Epidermal melanocyte (primary cell): ENCODE data around the gene ARHGEF26.

Experiments
- DNase-seq: peaks from one replicate; pipeline ENCODE4 v3.0.0; 2011; ENCODE audit warnings: low spot score; ENCODE audit not compliant: insufficient read length

Gene ARHGEF26

GRCh38 chr3:154252759-154253638 is 131.8 kb downstream of the ARHGEF26 start:
- DNase-seq, result peak; percentile 83

- no peak for DNase-seq
Observed at GRCh38 chr3:154254527-154254926, 133.3 kb downstream of the ARHGEF26 start.

DNA sequence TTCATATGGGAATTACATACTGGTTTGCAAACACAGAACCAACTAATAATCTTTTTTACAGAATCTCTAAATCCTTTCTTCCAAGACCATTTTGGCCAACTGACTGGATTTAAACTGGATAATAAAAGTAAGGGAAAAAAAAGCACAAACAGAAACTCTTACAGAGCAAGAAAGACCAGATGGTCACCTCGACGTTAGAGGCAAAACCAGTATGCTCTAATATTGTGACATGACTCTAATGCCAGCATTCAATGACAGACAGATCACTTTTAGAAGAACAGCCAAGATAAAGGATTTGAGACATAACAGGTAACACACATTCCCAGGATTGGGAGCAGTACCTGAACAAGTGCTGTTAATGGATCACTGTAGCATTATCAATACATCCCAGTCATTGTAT is 152.2 kb downstream of the ARHGEF26 start:
- DNase-seq, result no peak

DNA sequence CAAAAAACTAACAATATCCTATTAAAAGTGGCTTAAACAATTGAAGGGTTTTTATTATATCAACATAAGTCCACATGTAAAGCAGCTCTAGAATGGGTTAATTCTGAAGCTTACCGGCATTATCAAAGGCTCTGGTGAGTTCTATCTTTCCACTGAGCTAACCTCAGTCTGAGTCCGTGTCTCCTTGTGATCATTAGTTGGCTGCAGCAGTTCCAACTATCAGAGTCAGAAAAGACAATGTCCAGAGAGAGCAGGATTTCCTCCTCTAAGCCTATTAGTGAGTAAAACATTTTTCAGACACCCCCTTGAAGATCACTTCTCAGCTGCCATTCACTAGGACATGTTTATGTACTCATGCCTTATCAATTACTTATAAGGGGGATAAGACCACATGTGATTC is 153.2 kb downstream of the ARHGEF26 start:
- no peak for DNase-seq

- DNase-seq, result no peak
Observed at GRCh38 chr3:154275292-154275691, 154.1 kb downstream of the ARHGEF26 start.

- DNase-seq, result no peak
Observed at GRCh38 chr3:154275965-154276364, 154.8 kb downstream of the ARHGEF26 start.

DNA sequence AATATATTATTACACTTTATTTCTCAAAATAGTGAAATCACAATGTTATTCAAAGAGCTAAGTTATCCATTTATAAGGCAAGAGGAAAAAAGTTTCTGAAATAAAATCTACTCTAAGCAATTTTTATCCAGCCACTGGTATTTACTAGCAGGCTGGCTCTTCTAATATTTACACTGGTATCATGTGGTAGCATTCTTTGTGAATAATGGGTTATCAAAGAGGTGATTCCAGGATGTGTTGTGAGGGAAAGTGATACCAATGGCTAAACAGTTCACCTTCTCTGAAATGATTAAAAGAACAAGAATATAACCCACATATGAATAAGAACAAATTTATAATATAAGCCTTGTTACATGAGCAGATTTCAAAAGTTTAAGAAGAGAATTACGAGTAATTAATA is 159.0 kb downstream of the ARHGEF26 start:
- no peak for DNase-seq

DNA sequence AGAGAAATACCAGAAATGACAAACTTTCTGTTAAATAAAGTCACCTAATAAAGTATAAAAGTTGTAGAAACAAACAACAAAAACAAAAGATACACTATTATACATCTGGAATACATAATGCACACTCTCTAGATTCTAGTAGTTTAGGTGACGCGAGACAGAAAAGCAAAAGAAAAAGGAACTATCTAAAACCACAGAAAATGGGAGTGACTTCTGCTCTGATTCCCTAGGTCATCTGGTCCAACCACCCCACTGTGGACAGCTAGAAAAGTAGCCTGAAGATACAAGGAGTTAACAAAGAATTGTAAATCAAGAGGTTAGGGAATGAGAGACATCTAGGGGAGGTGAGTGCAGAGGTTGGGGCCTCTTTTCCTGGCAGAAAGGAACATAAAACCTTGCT is 164.0 kb downstream of the ARHGEF26 start:
- DNase-seq, result no peak

DNA sequence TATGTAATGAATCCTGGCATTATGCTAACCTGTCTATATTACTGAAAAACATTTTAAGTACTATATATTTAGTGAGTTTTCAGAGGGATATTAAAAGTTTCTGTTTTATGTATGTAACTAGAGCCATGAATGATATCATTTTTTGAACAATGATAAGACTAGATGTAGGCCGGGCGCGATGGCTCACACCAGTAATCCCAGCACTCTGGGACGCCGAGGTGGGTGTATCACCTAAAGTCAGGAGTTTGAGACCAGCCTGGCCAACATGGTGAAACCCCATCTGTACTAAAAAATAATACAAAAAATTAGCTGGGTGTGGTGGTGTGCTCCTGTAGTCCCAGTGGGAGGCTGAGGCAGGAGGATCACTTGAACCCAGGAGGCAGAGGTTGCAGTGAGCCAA is 169.0 kb downstream of the ARHGEF26 start:
- DNase-seq, result no peak

GRCh38 chr3:154294016-154294415 is 172.8 kb downstream of the ARHGEF26 start:
- no peak for DNase-seq

GRCh38 chr3:154301561-154301960 is 180.4 kb downstream of the ARHGEF26 start:
- DNase-seq, result no peak

DNA sequence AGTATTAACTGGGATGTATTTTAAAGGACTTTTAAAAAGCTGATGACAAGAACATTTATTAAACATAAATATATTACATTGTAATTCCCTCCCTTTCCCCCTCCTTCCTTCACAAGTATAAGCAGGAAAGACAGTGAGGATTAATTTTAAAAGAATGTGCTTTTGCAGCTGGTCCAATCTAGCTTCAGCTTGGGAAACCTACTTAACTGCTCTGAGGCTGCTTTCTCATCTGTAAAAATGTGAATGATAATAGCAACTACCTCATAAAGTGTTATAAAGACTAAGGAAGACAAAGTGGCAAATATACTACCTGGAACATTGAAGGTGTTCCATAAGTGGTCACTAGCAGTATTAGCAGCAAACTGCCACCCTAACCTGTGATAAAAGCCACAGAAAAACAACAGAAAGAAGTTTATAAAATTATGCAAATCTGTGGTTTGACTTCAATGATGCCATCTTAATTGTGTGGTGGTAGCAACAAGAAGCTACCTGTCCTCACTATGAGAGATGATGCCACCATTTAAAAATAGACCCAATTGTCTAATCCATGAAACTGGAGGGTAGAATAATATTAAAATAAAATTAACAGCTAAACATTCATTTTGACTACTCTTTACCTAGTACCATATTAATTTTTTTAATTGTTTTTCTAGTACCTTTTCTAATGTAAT is 183.1 kb downstream of the ARHGEF26 start:
- no peak for DNase-seq

DNA sequence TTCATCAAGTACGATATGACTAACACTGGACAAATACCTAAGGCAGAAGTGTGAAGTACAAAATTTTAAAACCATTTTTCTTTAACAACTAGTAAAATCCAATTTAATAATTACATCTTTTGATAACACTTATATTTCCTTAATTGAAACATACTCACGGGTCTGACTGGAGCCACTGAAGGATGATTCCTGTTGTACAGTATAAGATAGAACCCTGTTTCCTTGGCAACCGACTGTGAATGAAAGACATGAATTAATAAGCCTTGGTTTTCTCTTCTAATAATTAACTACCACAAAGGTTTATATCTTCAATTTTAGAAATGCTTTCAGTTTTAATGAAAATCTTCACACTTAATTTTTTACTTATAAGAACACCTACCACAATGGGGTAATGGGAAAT is 183.7 kb downstream of the ARHGEF26 start:
- no peak for DNase-seq

DNA sequence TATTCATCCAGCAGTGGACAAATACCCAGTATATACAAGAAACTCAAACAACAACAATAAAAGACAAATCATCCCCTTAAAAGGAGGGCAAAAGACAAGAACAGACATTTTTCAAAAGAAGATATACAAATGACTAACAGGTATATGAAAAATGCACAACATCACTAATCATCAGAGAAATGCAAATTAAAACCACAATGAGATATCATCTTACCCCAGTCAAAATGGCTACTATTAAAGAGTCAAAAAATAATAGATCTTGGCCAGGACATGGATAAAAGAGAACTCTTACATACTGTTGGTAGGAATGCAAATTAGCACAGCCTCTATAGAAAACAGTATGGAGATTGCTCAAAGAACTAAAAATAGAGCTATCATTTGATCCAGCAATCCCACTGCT is 186.2 kb downstream of the ARHGEF26 start:
- no peak for DNase-seq
